Suprapubic skin (tissue), 4 donors: ENCODE data around the gene CASK. TPM values are rescaled to one million over a fixed set of nuclear protein-coding genes. Genes with fewer than 3 reads are reported as not detected.

ENCODE experiments used
- DNase-seq, 2 donors: peaks; one replicate each; pipeline ENCODE4 v3.0.0-alpha.2; 2019; ENCODE audit warnings: low spot score in 2 of 2
- H3K27ac ChIP-seq: fragments of 200-600 bp; sonication (generic); one replicate; pipeline ENCODE4 v1.5.1; 2019
- H3K27me3 ChIP-seq: fragments of 200-600 bp; sonication (generic); one replicate; pipeline ENCODE4 v1.5.1; 2019
- H3K36me3 ChIP-seq: fragments of 200-600 bp; sonication (generic); one replicate; pipeline ENCODE4 v1.5.1; 2019
- H3K4me1 ChIP-seq: fragments of 200-600 bp; sonication (generic); one replicate; pipeline ENCODE4 v1.5.1; 2019
- H3K4me3 ChIP-seq: fragments of 200-600 bp; sonication (generic); one replicate; pipeline ENCODE4 v1.5.1; 2019; ENCODE audit warnings: mild to moderate bottlenecking
- H3K9me3 ChIP-seq: fragments of 200-600 bp; sonication (generic); one replicate; pipeline ENCODE4 v1.5.1; 2019
- EP300 ChIP-seq: sonication (generic); formaldehyde crosslinking; IDR thresholded peaks from one replicate; pipeline ENCODE4 v1.6.1; 2017; ENCODE audit warnings: antibody characterized with exemption
- POLR2A ChIP-seq, 2 donors: fragments of 450-650 bp; IDR thresholded peaks; one replicate each; pipeline ENCODE4 v1.6.1; 2017; ENCODE audit warnings: antibody characterized with exemption in 2 of 2, mild to moderate bottlenecking in 2 of 2, moderate library complexity in 2 of 2
- POLR2AphosphoS5 ChIP-seq, 3 donors: sonication (generic); formaldehyde crosslinking; IDR thresholded peaks; one replicate each; pipeline ENCODE4 v1.6.1; 2017; ENCODE audit warnings: antibody characterized with exemption in 3 of 3
- WGBS: methylation state at CpG from one replicate; pipeline ENCODE4 v1.1.5; 2018; 5-methylcytosine and 5-hydroxymethylcytosine counted together
- total RNA-seq, 4 donors: library from RNA; depleted of rRNA; stranded (reverse); fragments of >200 nt; gene quantifications; one replicate each; pipeline ENCODE4 v1.1.0, GENCODE V29; 2016
- TF ChIP-seq, protein P1 (sequence below), 2 donors: fragments of 200-600 bp in 1 of 2; fragments of 450-650 bp in 1 of 2; sonication (generic) in 1 of 2; IDR thresholded peaks; one replicate each; pipeline ENCODE4 v1.5.1; 2016 to 2019; ENCODE audit warnings: antibody characterized with exemption in 2 of 2, mild to moderate bottlenecking in 1 of 2, moderate library complexity in 1 of 2

The CASK gene
- total RNA-seq, 4 donors from 2014 or later, result 19.4 to 28.6 (median 25.3) TPM

DNA sequence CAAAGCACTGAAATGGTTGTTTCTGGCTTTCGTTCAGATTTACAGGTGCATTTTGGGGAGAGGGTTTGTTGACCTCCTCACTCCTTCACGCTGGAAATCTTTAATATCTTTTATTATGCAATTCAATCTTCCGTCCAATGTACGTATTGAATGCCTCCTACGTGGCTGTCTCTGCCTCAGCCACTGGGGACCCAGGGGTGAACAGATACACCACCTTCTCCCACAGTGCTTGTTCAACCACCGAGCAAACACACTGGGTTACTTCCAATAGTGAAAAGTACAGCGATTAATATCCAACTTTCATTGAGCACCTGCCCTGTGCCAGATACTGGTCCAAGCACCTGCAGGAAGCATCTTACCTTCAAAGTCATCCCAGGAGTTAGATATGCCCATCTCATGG lies 424.2 kb downstream of the CASK start:
- Histone ChIP-seq H3K4me3 (no peak overlapping the region), H3K27ac (no peak overlapping the region), H3K36me3 (no peaks in the 10 kb centered on the region), H3K27me3 (no peaks in the 10 kb centered on the region), H3K9me3 (no peaks in the 10 kb centered on the region), H3K4me1 (no peaks in the 10 kb centered on the region)
- no peak for DNase-seq
- WGBS, result 90% methylated on average over 7 of the region's 7 CpGs
- TF ChIP-seq POLR2AphosphoS5 (IDR thresholded peaks at IDR 0.05), result no peak
- no peak for TF ChIP-seq EP300
- TF ChIP-seq, protein P1, sequence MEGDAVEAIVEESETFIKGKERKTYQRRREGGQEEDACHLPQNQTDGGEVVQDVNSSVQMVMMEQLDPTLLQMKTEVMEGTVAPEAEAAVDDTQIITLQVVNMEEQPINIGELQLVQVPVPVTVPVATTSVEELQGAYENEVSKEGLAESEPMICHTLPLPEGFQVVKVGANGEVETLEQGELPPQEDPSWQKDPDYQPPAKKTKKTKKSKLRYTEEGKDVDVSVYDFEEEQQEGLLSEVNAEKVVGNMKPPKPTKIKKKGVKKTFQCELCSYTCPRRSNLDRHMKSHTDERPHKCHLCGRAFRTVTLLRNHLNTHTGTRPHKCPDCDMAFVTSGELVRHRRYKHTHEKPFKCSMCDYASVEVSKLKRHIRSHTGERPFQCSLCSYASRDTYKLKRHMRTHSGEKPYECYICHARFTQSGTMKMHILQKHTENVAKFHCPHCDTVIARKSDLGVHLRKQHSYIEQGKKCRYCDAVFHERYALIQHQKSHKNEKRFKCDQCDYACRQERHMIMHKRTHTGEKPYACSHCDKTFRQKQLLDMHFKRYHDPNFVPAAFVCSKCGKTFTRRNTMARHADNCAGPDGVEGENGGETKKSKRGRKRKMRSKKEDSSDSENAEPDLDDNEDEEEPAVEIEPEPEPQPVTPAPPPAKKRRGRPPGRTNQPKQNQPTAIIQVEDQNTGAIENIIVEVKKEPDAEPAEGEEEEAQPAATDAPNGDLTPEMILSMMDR (IDR thresholded peaks at IDR 0.05), result no peak
- no peak for TF ChIP-seq POLR2A (IDR thresholded peaks at IDR 0.05)

DNA sequence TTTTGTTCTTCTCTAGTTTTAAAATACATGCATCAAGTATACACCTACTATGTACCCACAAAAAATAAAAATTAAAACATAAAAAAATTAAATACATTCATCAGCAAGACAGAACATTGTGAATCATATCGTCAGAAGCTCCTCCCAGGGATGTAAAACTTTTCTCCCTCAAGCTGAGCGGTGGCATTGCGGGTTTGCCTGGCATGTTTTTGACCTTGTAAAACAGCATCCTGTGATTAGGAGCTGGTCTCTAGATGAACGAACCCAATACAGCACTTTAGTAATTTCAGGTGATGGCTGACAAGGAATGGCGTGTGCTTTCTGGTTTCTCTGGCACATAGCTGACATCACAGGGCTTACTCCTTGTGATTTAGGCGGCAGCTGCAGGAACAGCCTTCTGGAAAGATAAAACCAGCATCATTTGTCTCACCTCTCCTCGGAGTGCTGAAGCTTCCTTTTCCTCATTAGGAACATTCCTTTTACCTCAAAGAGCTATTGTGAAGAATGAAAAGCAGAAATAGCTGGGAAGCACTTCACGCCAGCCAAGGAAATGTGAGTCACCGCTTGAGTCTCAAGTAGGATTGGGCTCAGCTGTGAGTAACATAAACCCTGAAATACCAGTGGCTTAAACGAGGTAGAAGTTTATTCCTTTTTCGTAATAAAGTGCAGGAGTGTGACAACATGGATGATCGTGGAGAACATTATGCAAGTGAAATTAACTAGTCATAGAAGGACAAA lies 431.9 kb downstream of the CASK start:
- H3K4me3 ChIP-seq, result no peak overlapping the region
- H3K4me1 ChIP-seq, result no peaks in the 10 kb centered on the region
- H3K27ac ChIP-seq, result no peak overlapping the region
- H3K36me3 ChIP-seq, result no peaks in the 10 kb centered on the region
- no peaks in the 10 kb centered on the region for H3K27me3 ChIP-seq
- H3K9me3 ChIP-seq, result no peaks in the 10 kb centered on the region
- no peak for DNase-seq
- 58% methylated on average over 12 of the region's 12 CpGs for WGBS
- peak; percentile 32 for TF ChIP-seq EP300
- TF ChIP-seq, protein P1 (IDR thresholded peaks at IDR 0.05), result no peak

GRCh38 chrX:41490446-41490845 lies 432.9 kb downstream of the CASK start:
- no peak overlapping the region for H3K27ac ChIP-seq
- H3K9me3 ChIP-seq, result no peaks in the 10 kb centered on the region
- no peaks in the 10 kb centered on the region for H3K4me1 ChIP-seq
- DNase-seq, result no peak
- no peak overlapping the region for H3K4me3 ChIP-seq
- no peaks in the 10 kb centered on the region for H3K36me3 ChIP-seq
- 94% methylated on average over 3 of the region's 3 CpGs for WGBS
- no peaks in the 10 kb centered on the region for H3K27me3 ChIP-seq
- TF ChIP-seq POLR2AphosphoS5 (IDR thresholded peaks at IDR 0.05), result no peak
- no peak for TF ChIP-seq EP300
- no peak for TF ChIP-seq POLR2A (IDR thresholded peaks at IDR 0.05)
- TF ChIP-seq, protein P1 (IDR thresholded peaks at IDR 0.05), result no peak

GRCh38 chrX:41482154-41482850 lies 441.1 kb downstream of the CASK start:
- no peaks in the 10 kb centered on the region for H3K27me3 ChIP-seq
- no peaks in the 10 kb centered on the region for H3K4me1 ChIP-seq
- WGBS, result 72% methylated on average over 5 of the region's 5 CpGs
- TF ChIP-seq EP300 (no peak), POLR2A (IDR thresholded peaks at IDR 0.05) (no peak), POLR2AphosphoS5 (IDR thresholded peaks at IDR 0.05) (no peak)
- TF ChIP-seq, protein P1 (IDR thresholded peaks at IDR 0.05), result no peak
- no peak overlapping the region for H3K27ac ChIP-seq
- H3K4me3 ChIP-seq, result no peak overlapping the region
- DNase-seq, result no peak
- H3K9me3 ChIP-seq, result no peaks in the 10 kb centered on the region
- no peaks in the 10 kb centered on the region for H3K36me3 ChIP-seq

GRCh38 chrX:41481264-41482109 lies 441.9 kb downstream of the CASK start:
- Histone ChIP-seq H3K4me3 (no peak overlapping the region), H3K4me1 (no peaks in the 10 kb centered on the region), H3K36me3 (no peaks in the 10 kb centered on the region), H3K27ac (no peak overlapping the region), H3K9me3 (no peaks in the 10 kb centered on the region), H3K27me3 (no peaks in the 10 kb centered on the region)
- TF ChIP-seq POLR2AphosphoS5 (IDR thresholded peaks at IDR 0.05), result no peak
- TF ChIP-seq, protein P1 (IDR thresholded peaks at IDR 0.05), result no peak
- TF ChIP-seq EP300, result no peak
- TF ChIP-seq POLR2A (IDR thresholded peaks at IDR 0.05), result no peak
- DNase-seq, result no peak
- WGBS, result 77% methylated on average over 6 of the region's 6 CpGs
